ENCODE results near the gene ZFYVE9.

- no peak for TF ChIP-seq PREB (CRISPR knock-in tag; IDR thresholded peaks at IDR 0.05; ENCODE audit: borderline replicate concordance)
- TF ChIP-seq CTCF (IDR thresholded peaks at IDR 0.05), result no peak
- TF ChIP-seq HMGXB4 (CRISPR knock-in tag; IDR thresholded peaks at IDR 0.05), result no peak
These were observed 1.9 kb upstream of the ZFYVE9 start for GRCh38 chr1:52139817-52140540.

Data from WTC11 (cell line).